ENCODE measurements around the gene HSPG2. TPM values are rescaled to one million over a fixed set of nuclear protein-coding genes. Genes with fewer than 3 reads are reported as not detected.

HSPG2 gene
- total RNA-seq, 1 donor from 2014 or later, result 1,732 TPM

DNA sequence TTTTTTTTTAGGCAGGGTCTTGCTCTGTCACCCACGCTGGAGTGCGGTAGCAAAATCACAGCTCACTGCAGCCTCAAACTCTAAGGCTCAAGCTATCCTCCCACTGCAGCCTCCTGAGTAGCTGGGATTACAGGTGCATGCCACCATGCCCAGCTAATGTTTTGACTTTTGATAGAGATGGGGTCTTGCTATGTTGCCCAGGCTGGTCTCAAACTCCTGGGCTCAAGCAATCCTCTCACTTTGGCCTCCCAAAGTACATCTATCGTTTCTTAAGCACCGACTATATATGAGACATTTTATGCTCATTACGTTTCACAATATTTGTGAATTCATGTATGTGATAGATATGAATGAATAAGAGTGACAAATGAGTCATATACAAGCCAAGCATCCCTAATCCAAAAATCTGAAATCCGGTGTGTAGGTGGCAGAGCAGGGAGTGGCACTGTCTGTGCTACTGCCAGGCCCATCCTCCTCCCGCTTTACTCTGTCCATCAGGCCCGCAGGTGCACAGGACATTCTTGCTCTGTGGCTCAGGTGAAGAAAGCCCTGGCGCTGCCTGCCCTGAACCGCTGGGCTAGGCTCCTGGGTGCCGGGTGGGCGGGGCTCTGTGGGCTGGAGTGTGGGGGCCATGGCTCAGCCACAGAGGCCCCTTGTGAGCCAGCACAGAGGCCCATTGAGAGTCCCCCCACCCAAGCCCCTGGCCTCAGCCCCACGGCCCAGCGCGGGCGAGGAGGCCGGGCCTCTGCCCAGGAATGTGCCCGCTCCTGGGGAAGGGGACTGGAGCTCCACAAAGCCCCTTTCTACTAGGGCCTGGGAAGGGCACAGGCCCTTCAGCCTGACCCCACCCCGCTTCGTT, 45.3 kb downstream of the HSPG2 start:
- peaks cover 58% of the 10 kb centered on the region for H3K36me3 Mint-ChIP-seq (ENCODE audit: low read depth, unreplicated experiment)
- TF ChIP-seq, protein P1, sequence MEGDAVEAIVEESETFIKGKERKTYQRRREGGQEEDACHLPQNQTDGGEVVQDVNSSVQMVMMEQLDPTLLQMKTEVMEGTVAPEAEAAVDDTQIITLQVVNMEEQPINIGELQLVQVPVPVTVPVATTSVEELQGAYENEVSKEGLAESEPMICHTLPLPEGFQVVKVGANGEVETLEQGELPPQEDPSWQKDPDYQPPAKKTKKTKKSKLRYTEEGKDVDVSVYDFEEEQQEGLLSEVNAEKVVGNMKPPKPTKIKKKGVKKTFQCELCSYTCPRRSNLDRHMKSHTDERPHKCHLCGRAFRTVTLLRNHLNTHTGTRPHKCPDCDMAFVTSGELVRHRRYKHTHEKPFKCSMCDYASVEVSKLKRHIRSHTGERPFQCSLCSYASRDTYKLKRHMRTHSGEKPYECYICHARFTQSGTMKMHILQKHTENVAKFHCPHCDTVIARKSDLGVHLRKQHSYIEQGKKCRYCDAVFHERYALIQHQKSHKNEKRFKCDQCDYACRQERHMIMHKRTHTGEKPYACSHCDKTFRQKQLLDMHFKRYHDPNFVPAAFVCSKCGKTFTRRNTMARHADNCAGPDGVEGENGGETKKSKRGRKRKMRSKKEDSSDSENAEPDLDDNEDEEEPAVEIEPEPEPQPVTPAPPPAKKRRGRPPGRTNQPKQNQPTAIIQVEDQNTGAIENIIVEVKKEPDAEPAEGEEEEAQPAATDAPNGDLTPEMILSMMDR (IDR thresholded peaks at IDR 0.05; ENCODE audit: unreplicated experiment), result no peak
- DNase-seq (ENCODE audit: low spot score), result no peak
- H3K4me3 Mint-ChIP-seq (ENCODE audit: unreplicated experiment), result no peak overlapping the region
- H3K9me3 Mint-ChIP-seq (ENCODE audit: unreplicated experiment), result no peaks in the 10 kb centered on the region
- H3K27ac Mint-ChIP-seq (ENCODE audit: unreplicated experiment), result peak overlapping the region; percentile 52
- H3K4me1 Mint-ChIP-seq (ENCODE audit: unreplicated experiment), result peaks cover 10% of the 10 kb centered on the region
- peaks cover 22% of the 10 kb centered on the region for H3K27me3 Mint-ChIP-seq (ENCODE audit: unreplicated experiment)

DNA sequence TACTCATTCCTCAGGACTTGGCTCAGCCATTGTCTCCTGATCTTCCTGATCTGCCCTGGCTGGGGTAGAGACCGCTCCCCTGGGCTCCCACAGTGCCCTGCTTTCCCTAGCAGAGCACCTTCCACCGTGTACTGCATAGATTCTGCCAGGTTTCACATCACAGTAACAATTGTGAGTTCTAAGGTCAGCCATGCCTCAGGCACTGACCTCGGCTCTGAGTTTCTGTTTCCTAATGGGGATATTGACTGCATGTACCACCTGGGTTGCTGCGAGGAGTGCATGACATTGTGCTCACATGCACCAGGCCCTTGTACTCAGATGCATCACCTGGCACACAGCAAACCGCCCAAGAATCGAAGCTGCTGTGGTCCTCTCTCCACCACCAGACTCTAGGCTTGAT, 46.0 kb downstream of the HSPG2 start:
- Mint-ChIP-seq H3K36me3 (ENCODE audit: low read depth, unreplicated experiment) (peaks cover 60% of the 10 kb centered on the region), H3K9me3 (ENCODE audit: unreplicated experiment) (no peaks in the 10 kb centered on the region), H3K27ac (ENCODE audit: unreplicated experiment) (no peak overlapping the region), H3K27me3 (ENCODE audit: unreplicated experiment) (peaks cover 19% of the 10 kb centered on the region), H3K4me3 (ENCODE audit: unreplicated experiment) (peak overlapping the region; percentile 65), H3K4me1 (ENCODE audit: unreplicated experiment) (peaks cover 6% of the 10 kb centered on the region)
- TF ChIP-seq, protein P1 (IDR thresholded peaks at IDR 0.05; ENCODE audit: unreplicated experiment), result no peak
- no peak for DNase-seq (ENCODE audit: low spot score)

DNA sequence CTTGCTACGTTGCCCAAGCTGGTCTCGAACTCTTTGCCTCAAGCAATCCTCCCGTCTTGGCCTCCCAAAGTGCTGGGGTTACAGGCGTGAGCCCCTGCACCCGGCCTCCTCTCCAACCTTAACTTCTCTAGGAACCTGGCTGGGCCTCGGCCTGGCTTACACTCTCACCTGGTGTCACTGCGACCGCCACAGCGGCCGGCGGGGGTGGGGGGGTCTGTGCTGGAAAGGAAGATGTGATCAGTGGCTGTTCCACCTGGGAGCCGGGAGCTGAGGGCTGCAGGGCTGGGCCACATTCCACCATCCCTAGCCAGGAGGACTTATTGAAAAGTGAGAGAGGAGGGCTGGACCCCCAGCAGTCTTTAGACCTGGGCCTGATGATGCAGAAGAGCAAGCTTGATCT, 48.6 kb downstream of the HSPG2 start:
- peak overlapping the region; percentile 26 for H3K4me3 Mint-ChIP-seq (ENCODE audit: unreplicated experiment)
- TF ChIP-seq, protein P1 (IDR thresholded peaks at IDR 0.05; ENCODE audit: unreplicated experiment), result no peak
- peaks cover 21% of the 10 kb centered on the region for H3K27me3 Mint-ChIP-seq (ENCODE audit: unreplicated experiment)
- peaks cover 65% of the 10 kb centered on the region for H3K36me3 Mint-ChIP-seq (ENCODE audit: low read depth, unreplicated experiment)
- H3K4me1 Mint-ChIP-seq (ENCODE audit: unreplicated experiment), result peaks cover 3% of the 10 kb centered on the region
- no peaks in the 10 kb centered on the region for H3K9me3 Mint-ChIP-seq (ENCODE audit: unreplicated experiment)
- DNase-seq (ENCODE audit: low spot score), result no peak
- no peak overlapping the region for H3K27ac Mint-ChIP-seq (ENCODE audit: unreplicated experiment)

DNA sequence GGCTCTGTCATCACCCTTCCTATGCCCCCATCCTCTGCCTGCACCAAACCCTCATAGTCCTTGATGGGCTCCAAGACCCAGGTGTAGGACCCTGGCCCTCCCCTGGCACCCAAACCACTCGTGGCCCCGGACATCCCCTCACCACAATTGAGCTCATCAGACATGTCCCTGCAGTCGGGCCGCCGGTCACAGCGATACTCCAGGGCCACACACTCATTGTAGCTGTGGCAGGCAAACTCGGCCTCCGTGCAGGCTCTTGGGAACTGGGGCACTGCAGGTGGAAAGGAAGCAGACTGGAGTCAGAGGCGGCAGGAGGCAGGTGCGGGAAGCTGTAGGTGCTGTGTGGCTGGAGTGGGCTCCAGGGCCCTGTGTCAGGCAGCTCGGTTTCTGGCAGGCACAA, 49.3 kb downstream of the HSPG2 start:
- TF ChIP-seq, protein P1 (IDR thresholded peaks at IDR 0.05; ENCODE audit: unreplicated experiment), result no peak

DNA sequence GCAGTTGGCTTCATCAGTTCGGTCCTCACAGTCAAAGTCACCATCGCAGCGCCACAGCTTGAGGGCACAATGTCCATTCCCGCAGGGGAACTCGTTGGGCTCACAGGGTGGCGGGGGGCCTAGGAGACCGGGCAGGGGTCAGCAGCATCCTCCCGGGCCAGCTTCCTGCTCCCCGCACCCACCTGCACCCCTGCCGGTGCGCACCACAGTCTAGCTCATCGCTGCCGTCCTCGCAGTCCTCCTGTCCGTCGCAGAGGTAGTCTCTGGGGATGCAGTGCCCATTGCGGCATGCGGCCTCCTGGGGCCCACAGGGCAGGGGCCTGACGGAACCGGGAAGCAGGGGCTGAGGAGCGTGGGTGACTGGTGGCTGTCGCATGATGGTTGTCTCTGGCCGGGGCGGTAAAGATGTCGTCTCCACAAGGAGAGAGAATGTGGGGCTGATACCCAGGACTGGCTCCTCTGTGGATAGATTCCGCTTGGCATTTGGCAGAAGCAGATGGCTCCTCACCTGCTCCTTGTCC, 49.8 kb downstream of the HSPG2 start:
- Mint-ChIP-seq H3K27ac (ENCODE audit: unreplicated experiment) (no peak overlapping the region), H3K27me3 (ENCODE audit: unreplicated experiment) (peaks cover 25% of the 10 kb centered on the region), H3K9me3 (ENCODE audit: unreplicated experiment) (no peaks in the 10 kb centered on the region), H3K36me3 (ENCODE audit: low read depth, unreplicated experiment) (peaks cover 69% of the 10 kb centered on the region), H3K4me1 (ENCODE audit: unreplicated experiment) (peaks cover 3% of the 10 kb centered on the region), H3K4me3 (ENCODE audit: unreplicated experiment) (no peak overlapping the region)
- TF ChIP-seq, protein P1 (IDR thresholded peaks at IDR 0.05; ENCODE audit: unreplicated experiment), result no peak
- no peak for DNase-seq (ENCODE audit: low spot score)

More for the DNA sequence above, 49.3 kb downstream of the HSPG2 start:
- Mint-ChIP-seq H3K27me3 (ENCODE audit: unreplicated experiment) (peaks cover 25% of the 10 kb centered on the region), H3K9me3 (ENCODE audit: unreplicated experiment) (no peaks in the 10 kb centered on the region), H3K4me3 (ENCODE audit: unreplicated experiment) (no peak overlapping the region), H3K36me3 (ENCODE audit: low read depth, unreplicated experiment) (peaks cover 64% of the 10 kb centered on the region), H3K27ac (ENCODE audit: unreplicated experiment) (no peak overlapping the region), H3K4me1 (ENCODE audit: unreplicated experiment) (peaks cover 3% of the 10 kb centered on the region)
- no peak for DNase-seq (ENCODE audit: low spot score)
